Calu3 (cell line): Measurements from ENCODE around the gene SGSH. TPM values are rescaled to one million over a fixed set of nuclear protein-coding genes. Genes with fewer than 3 reads are reported as not detected.

ENCODE experiments used
- BruUV-seq: library from RNA; stranded (reverse); fragments of 400-500 nt; replicated peaks from 2 replicates; lab custom pipeline; 2021; lab: Mats Ljungman, UMichigan
- CTCF ChIA-PET: fragments of 300-600 bp; sonication (Branson Sonifier 250); formaldehyde crosslinking; loops from one replicate; lab custom pipeline; 2022; ENCODE audit warnings: antibody characterized with exemption; lab: Charles Lee
- DNase-seq: peaks from one replicate; pipeline ENCODE4 v3.0.0; 2022
- H3K27ac Mint-ChIP-seq: one replicate; pipeline ENCODE4 v1.8.0; 2022; ENCODE audit warnings: mixed read lengths; ENCODE audit not compliant: unreplicated experiment
- H3K27me3 Mint-ChIP-seq: one replicate; pipeline ENCODE4 v1.8.0; 2022; ENCODE audit warnings: mixed read lengths; ENCODE audit not compliant: unreplicated experiment
- H3K36me3 Mint-ChIP-seq: one replicate; pipeline ENCODE4 v1.8.0; 2022; ENCODE audit warnings: mild to moderate bottlenecking, moderate library complexity, mixed read lengths; ENCODE audit not compliant: insufficient read depth, unreplicated experiment
- H3K4me1 Mint-ChIP-seq: one replicate; pipeline ENCODE4 v1.8.0; 2022; ENCODE audit warnings: mild to moderate bottlenecking, low read depth, mixed read lengths; ENCODE audit not compliant: unreplicated experiment
- H3K4me3 Mint-ChIP-seq: one replicate; pipeline ENCODE4 v1.8.0; 2022; ENCODE audit warnings: mild to moderate bottlenecking, low read depth, moderate library complexity, mixed read lengths; ENCODE audit not compliant: unreplicated experiment
- H3K9me3 Mint-ChIP-seq: one replicate; pipeline ENCODE4 v1.8.0; 2022; ENCODE audit warnings: low read depth, mixed read lengths; ENCODE audit not compliant: unreplicated experiment
- CTCF ChIP-seq: fragments of 200-600 bp; IDR thresholded peaks from one replicate; pipeline ENCODE4 v1.8.0; 2022; ENCODE audit warnings: antibody characterized with exemption; ENCODE audit not compliant: unreplicated experiment
- intact Hi-C: fragments of 100-400 bp; cut with micrococcal nuclease; formaldehyde crosslinking; loops from one replicate; pipeline ENCODE4 v1.10.0; 2022; ENCODE audit not compliant: unreplicated experiment
- total RNA-seq: library from RNA; stranded (reverse); gene quantifications from 2 replicates; pipeline ENCODE4 v1.2.3, GENCODE V29; 2022

SGSH gene
- total RNA-seq, 1 experiment from 2014 or later = 32.2 TPM

GRCh38 chr17:80173126-80173525 lies 47.0 kb downstream of the SGSH start:
- no TSS peak for BruUV-seq
- Mint-ChIP-seq H3K27ac (no peak overlapping the region), H3K4me3 (no peak overlapping the region), H3K4me1 (peaks cover 38% of the 10 kb centered on the region), H3K9me3 (no peaks in the 10 kb centered on the region), H3K36me3 (peaks cover 22% of the 10 kb centered on the region), H3K27me3 (no peaks in the 10 kb centered on the region)
- no peak for TF ChIP-seq CTCF
- CTCF ChIA-PET = no interaction called here
- no peak for DNase-seq
- intact Hi-C loops = no loop called here

DNA sequence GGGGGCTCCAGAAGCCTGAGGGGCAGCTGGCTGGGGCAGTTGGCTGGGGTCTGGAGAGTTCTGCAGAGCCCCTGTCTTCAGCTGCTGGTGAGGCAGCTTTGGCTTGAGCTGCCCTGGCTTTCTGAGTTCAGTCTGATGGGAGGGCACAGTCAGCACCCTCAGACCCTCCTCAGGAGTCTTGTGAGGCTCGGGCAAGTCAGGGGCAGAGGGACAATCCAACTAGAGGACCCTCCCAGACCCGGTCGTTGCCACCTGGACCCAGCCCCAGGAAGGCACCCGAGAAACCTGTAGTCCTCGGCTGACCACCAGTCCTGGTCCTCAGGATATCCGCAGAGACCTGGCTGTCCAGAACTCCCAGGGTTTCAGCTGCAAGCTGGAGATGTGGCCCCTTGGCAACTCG lies 48.5 kb downstream of the SGSH start:
- TSS peak; percentile 20 for BruUV-seq
- H3K36me3 Mint-ChIP-seq = peaks cover 22% of the 10 kb centered on the region
- H3K4me3 Mint-ChIP-seq = no peak overlapping the region
- TF ChIP-seq CTCF = no peak
- H3K9me3 Mint-ChIP-seq = no peaks in the 10 kb centered on the region
- CTCF ChIA-PET = interaction anchor here (0.6 kb wide), 1 partner anchor 165 kb away, joined by 3 read pairs; no protein-coding TSS in a partner anchor
- H3K27me3 Mint-ChIP-seq = no peaks in the 10 kb centered on the region
- intact Hi-C loops = no loop called here
- no peak overlapping the region for H3K27ac Mint-ChIP-seq
- no peak for DNase-seq
- peaks cover 38% of the 10 kb centered on the region for H3K4me1 Mint-ChIP-seq

GRCh38 chr17:80169784-80170500 lies 50.2 kb downstream of the SGSH start, which contains the start of gene CARD14:
Gene CARD14 (plus strand): TSS chr17:80170030. CDS start chr17:80181439, 11,409 bp downstream.
- CTCF ChIA-PET = interaction anchor here (0.5 to 1.0 kb wide), 2 partner anchors 69 to 373 kb away, joined by 3 to 7 read pairs; partner anchors contain the start of gene GAA
- peak; percentile 81 for DNase-seq
- no peaks in the 10 kb centered on the region for H3K27me3 Mint-ChIP-seq
- peak within 1 kb of the TSS; percentile 67 for H3K27ac Mint-ChIP-seq
- no peak for TF ChIP-seq CTCF
- H3K36me3 Mint-ChIP-seq = peaks cover 16% of the 10 kb centered on the region
- intact Hi-C loops = no loop called here
- H3K4me3 Mint-ChIP-seq = peak within 1 kb of the TSS; percentile 72
- H3K4me1 Mint-ChIP-seq = peaks cover 30% of the 10 kb centered on the region
- no peaks in the 10 kb centered on the region for H3K9me3 Mint-ChIP-seq
- TSS peak; percentile 78 for BruUV-seq

- H3K4me1 Mint-ChIP-seq = peaks cover 28% of the 10 kb centered on the region
- peak overlapping the region; percentile 64 for H3K27ac Mint-ChIP-seq
- no peaks in the 10 kb centered on the region for H3K27me3 Mint-ChIP-seq
- CTCF ChIA-PET = interaction anchor here (0.5 to 1.0 kb wide), 2 partner anchors 68 to 373 kb away, joined by 3 to 7 read pairs; partner anchors contain the start of gene GAA
- peak overlapping the region; percentile 9 for H3K4me3 Mint-ChIP-seq
- TF ChIP-seq CTCF = no peak
- no peak for DNase-seq
- intact Hi-C loops = no loop called here
- peaks cover 16% of the 10 kb centered on the region for H3K36me3 Mint-ChIP-seq
- H3K9me3 Mint-ChIP-seq = no peaks in the 10 kb centered on the region
- BruUV-seq = no TSS peak
These were observed 51.0 kb downstream of the SGSH start for GRCh38 chr17:80169107-80169506.
